MM.1S (cell line): Measurements from ENCODE around the gene CEACAM20.

Experiments
- EZH2 ChIP-seq: fragments of 300-600 bp; sonication (generic); optimal IDR thresholded peaks from 2 replicates; pipeline ENCODE3; 2017; ENCODE audit warnings: low read depth, mild to moderate bottlenecking, antibody characterized with exemption, low read length, mixed read lengths
- EZH2phosphoT487 ChIP-seq: fragments of 300-600 bp; sonication (generic); IDR thresholded peaks from 2 replicates; pipeline ENCODE4 v1.6.1; 2018; ENCODE audit warnings: antibody characterized with exemption, low read length

DNA sequence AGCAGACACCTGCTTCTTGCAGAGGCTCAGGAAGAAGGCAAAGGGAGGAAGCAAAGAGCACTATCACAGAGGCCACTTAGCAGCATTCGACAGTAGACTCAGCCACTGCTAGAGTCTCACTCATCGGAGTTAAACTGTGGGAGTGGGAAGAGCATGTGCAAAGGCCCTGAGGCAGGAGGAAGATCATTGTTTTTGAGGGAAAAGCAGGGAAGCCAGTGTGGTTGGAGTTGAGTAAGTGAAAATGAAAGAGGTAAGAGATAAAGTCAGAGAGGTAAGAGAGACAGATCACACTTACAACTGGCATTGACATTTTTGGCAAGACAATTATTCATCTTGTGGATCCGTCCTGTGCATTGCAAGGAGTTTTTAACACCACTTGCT lies 41.1 kb upstream of the CEACAM20 start:
- no peak for TF ChIP-seq EZH2phosphoT487
- no peak for TF ChIP-seq EZH2
